ENCODE results near the gene CHRNB1. TPM values are rescaled to one million over a fixed set of nuclear protein-coding genes. Genes with fewer than 3 reads are reported as not detected.
"Not testable (repeated sequence)": the region's sequence is repeated elsewhere in the genome, so short reads cannot be mapped to it uniquely, and the experiment has no call there.

Gene CHRNB1
- polyA plus RNA-seq, 2 donors, result 7.0 to 7.4 TPM

DNA sequence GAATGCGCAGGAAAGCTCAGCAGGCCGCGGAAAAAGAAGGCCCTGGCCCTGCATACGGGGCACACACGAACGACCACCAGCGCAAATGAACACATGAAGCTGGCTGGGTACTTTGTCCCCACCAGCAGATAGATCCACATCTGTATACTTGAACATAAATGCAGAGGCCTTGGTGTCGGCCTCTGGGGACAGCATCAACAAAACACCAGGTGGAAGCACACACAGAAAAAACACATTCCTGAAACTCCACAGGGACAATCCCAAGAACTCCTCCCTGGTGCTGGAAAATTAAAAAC is 35.2 kb downstream of the CHRNB1 start:
- Histone ChIP-seq H3K4me1 (ENCODE audit: control insufficient read depth in 2 of 2, insufficient read depth in 2 of 2, low read length in 1 of 2) (peaks cover 12 to 34% of the 10 kb centered on the region in 2 donors), H3K27me3 (ENCODE audit: control insufficient read depth in 1 of 2, insufficient read depth in 2 of 2, low read length in 2 of 2) (no peaks in the 10 kb centered on the region), H3K9me3 (ENCODE audit: control insufficient read depth in 2 of 2, insufficient read depth in 1 of 2, low read depth in 1 of 2, low read length in 1 of 2) (no peaks in the 10 kb centered on the region), H3K36me3 (ENCODE audit: control insufficient read depth in 2 of 2, insufficient read depth in 2 of 2, low read length in 1 of 2) (no peaks in the 10 kb centered on the region), H3K4me3 (ENCODE audit: low read depth in 1 of 2, low read length in 2 of 2) (peak overlapping the region; percentile 72 to 91), H3K27ac (ENCODE audit: low read depth in 2 of 2, low read length in 1 of 2) (peak overlapping the region; percentile 96 to 100)
- WGBS, 2 donors, result 5 to 8% methylated on average over 8 of the region's 8 CpGs

DNA sequence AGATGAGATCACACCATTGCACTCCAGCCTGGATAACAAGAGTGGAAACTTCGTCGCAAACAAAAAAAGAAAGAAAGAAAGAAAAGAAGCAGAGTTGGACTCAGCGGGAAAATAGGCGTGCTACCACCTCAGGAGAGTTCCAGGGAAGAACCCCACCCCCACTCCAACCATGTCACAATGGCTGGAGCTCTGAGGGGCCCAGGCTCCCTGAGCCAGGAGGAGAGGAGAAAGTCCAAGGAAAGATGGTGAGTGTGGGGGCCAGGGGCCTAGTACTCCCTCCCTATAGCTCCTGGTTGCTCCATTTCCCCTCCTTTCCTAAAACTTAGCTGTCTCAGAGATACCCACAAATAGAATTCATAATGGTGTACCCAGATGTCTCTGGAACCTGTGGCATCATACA is 36.4 kb downstream of the CHRNB1 start, which contains the start of gene SLC35G6:
TSS of gene SLC35G6 (plus strand) at position 172 of the 400 bp plus-strand sequence. CDS start at position 243, 71 bp downstream.
- H3K27me3 ChIP-seq (ENCODE audit: control insufficient read depth in 1 of 2, insufficient read depth in 2 of 2, low read length in 2 of 2); H3K9me3 ChIP-seq (ENCODE audit: control insufficient read depth in 2 of 2, insufficient read depth in 1 of 2, low read depth in 1 of 2, low read length in 1 of 2); H3K4me3 ChIP-seq (ENCODE audit: low read depth in 1 of 2, low read length in 2 of 2); H3K36me3 ChIP-seq (ENCODE audit: control insufficient read depth in 2 of 2, insufficient read depth in 2 of 2, low read length in 1 of 2): not testable (repeated sequence)
- Histone ChIP-seq H3K27ac (ENCODE audit: low read depth in 2 of 2, low read length in 1 of 2) (peak within 1 kb of the TSS; percentile 96 to 100), H3K4me1 (ENCODE audit: control insufficient read depth in 2 of 2, insufficient read depth in 2 of 2, low read length in 1 of 2) (peaks cover 7 to 29% of the 10 kb centered on the region in 2 donors)
- WGBS, 2 donors, result 93% methylated on average over 4 of the region's 4 CpGs

DNA sequence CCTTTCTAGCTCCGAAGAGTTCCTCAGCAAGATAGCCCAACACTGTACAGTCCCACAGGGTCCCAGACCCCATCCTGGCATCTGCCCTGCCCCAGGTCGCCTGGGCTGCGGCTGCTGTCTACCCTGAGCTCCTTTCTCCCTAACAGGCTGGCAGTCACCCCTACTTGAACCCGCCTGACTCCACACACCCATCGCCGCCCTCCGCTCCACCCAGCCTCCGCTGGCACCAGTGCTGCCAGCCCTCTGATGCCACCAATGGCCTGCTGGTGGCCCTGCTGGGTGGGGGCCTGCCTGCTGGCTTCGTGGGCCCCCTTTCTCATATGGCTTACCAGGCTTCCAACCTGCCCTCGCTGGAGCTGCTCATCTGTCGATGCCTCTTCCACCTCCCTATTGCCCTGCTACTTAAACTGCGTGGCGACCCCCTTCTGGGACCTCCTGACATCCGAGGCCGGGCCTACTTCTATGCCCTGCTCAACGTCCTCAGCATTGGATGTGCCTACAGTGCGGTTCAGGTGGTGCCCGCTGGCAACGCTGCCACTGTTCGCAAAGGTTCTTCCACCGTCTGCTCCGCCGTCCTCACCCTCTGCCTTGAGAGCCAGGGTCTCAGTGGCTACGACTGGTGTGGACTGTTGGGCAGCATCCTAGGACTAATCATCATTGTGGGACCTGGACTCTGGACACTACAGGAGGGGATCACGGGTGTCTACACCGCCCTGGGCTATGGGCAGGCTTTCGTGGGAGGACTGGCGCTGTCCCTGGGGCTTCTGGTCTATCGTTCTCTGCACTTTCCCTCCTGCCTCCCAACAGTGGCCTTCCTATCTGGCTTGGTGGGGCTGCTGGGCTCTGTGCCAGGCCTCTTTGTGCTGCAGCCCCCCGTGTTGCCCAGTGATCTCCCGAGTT is 37.2 kb downstream of the CHRNB1 start:
- H3K4me3 ChIP-seq (ENCODE audit: low read depth in 1 of 2, low read length in 2 of 2); H3K27me3 ChIP-seq (ENCODE audit: control insufficient read depth in 1 of 2, insufficient read depth in 2 of 2, low read length in 2 of 2); H3K36me3 ChIP-seq (ENCODE audit: control insufficient read depth in 2 of 2, insufficient read depth in 2 of 2, low read length in 1 of 2); H3K9me3 ChIP-seq (ENCODE audit: control insufficient read depth in 2 of 2, insufficient read depth in 1 of 2, low read depth in 1 of 2, low read length in 1 of 2): not testable (repeated sequence)
- peak overlapping the region in 1 of 2 donors; percentile 100 for H3K27ac ChIP-seq (ENCODE audit: low read depth in 2 of 2, low read length in 1 of 2)
- H3K4me1 ChIP-seq (ENCODE audit: control insufficient read depth in 2 of 2, insufficient read depth in 2 of 2, low read length in 1 of 2), result peaks cover 3 to 22% of the 10 kb centered on the region in 2 donors
- 84 to 85% methylated on average over 31 of the region's 31 CpGs for WGBS, 2 donors

DNA sequence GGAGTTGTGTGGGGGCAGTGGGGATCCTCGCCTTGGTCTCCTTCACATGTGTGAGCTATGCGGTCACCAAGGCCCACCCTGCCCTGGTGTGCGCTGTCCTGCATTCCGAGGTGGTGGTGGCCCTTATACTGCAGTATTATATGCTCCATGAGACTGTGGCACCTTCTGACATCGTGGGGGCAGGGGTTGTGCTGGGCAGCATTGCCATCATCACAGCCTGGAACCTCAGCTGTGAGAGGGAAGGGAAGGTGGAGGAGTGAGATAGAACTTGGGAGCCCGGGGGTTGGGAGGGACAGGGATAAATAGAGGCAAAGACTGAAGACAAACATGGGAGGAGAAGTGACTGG is 37.9 kb downstream of the CHRNB1 start:
- peak overlapping the region; percentile 59 to 73 for H3K4me3 ChIP-seq (ENCODE audit: low read depth in 1 of 2, low read length in 2 of 2)
- peak overlapping the region; percentile 99 to 100 for H3K27ac ChIP-seq (ENCODE audit: low read depth in 2 of 2, low read length in 1 of 2)
- H3K27me3 ChIP-seq (ENCODE audit: control insufficient read depth in 1 of 2, insufficient read depth in 2 of 2, low read length in 2 of 2); H3K9me3 ChIP-seq (ENCODE audit: control insufficient read depth in 2 of 2, insufficient read depth in 1 of 2, low read depth in 1 of 2, low read length in 1 of 2); H3K36me3 ChIP-seq (ENCODE audit: control insufficient read depth in 2 of 2, insufficient read depth in 2 of 2, low read length in 1 of 2): not testable (repeated sequence)
- H3K4me1 ChIP-seq (ENCODE audit: control insufficient read depth in 2 of 2, insufficient read depth in 2 of 2, low read length in 1 of 2), result peaks cover 0 to 17% of the 10 kb centered on the region in 2 donors
- 66 to 71% methylated on average over 6 of the region's 6 CpGs for WGBS, 2 donors

DNA sequence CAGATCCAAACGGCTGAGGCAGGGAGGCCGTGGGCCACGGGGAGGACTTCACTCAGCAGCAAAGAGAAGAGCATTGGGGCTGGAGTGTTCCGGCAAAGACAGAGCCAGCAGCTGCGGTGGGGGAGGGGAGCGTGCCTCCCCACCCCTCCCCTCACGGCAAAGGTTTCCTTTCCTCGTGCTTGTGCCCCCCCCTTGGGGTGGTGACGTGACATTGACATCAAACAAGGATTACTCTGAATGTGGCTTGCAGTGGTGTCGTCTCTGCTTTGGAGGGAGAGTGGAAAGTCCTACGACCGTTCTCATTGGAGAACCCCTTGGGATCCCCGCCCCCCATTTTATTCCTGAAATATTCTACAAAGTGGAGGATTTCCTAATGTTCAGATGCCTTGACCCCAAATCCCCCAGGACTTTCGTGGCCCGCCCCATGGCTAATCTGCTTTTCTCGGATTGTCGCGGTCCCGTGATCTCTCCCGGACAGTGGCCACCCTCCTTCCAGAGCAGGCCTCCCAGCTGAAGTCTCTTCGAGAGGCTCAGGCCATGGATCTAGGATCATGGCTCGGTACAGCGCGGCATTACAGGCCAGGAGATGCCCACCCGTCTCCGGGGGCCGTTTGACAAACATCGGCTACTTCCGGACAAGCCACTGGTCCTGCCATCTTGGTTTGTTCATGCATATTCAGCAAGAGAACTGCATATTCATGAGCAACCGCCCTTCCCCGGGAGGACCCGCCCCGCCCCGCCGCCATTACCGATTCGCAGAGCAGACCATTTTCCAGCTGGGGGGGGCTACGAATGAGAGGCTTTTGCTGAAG is 38.6 kb downstream of the CHRNB1 start:
- 0 to 1% methylated on average over 38 of the region's 38 CpGs for WGBS, 2 donors
- Histone ChIP-seq H3K4me1 (ENCODE audit: control insufficient read depth in 2 of 2, insufficient read depth in 2 of 2, low read length in 1 of 2) (peaks cover 0 to 9% of the 10 kb centered on the region in 2 donors), H3K36me3 (ENCODE audit: control insufficient read depth in 2 of 2, insufficient read depth in 2 of 2, low read length in 1 of 2) (no peaks in the 10 kb centered on the region), H3K27ac (ENCODE audit: low read depth in 2 of 2, low read length in 1 of 2) (peak overlapping the region; percentile 99 to 100), H3K9me3 (ENCODE audit: control insufficient read depth in 2 of 2, insufficient read depth in 1 of 2, low read depth in 1 of 2, low read length in 1 of 2) (no peaks in the 10 kb centered on the region), H3K4me3 (ENCODE audit: low read depth in 1 of 2, low read length in 2 of 2) (peak overlapping the region; percentile 59 to 73), H3K27me3 (ENCODE audit: control insufficient read depth in 1 of 2, insufficient read depth in 2 of 2, low read length in 2 of 2) (no peaks in the 10 kb centered on the region)

DNA sequence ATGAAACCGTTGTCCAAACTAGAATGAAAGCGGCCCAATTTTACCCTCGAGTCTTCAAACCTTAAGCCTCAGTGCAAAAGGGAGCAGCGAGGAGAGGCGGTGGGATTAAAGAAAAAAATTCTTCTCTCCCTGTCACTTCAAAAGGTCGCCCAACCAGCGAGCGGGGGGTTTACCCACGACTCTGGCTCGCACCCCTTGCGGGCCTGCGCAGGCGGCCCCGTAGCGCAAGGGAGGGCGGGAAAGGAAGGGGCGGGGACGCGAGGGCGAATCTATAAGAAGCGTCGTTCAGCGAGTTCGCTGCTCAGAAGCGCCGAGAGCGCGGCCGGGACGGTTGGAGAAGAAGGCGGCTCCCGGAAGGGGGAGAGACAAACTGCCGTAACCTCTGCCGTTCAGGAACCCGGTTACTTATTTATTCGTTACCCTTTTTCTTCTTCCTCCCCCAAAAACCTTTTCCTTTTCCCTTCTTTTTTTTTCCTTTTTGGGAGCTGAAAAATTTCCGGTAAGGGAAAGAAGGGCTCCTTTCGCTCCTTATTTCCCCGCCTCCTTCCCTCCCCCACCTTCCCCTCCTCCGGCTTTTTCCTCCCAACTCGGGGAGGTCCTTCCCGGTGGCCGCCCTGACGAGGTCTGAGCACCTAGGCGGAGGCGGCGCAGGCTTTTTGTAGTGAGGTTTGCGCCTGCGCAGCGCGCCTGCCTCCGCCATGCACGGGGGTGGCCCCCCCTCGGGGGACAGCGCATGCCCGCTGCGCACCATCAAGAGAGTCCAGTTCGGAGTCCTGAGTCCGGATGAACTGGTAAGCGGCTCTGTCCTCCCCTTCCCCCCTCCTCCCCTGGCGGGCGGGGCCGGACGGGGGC is 39.4 kb downstream of the CHRNB1 start, which contains the start of gene POLR2A:
TSS of gene POLR2A (plus strand) at position 300 of the 852 bp plus-strand sequence.
- 0% methylated on average over 64 of the region's 64 CpGs for WGBS, 2 donors
- no peaks in the 10 kb centered on the region for H3K9me3 ChIP-seq (ENCODE audit: control insufficient read depth in 2 of 2, insufficient read depth in 1 of 2, low read depth in 1 of 2, low read length in 1 of 2)
- H3K27ac ChIP-seq (ENCODE audit: low read depth in 2 of 2, low read length in 1 of 2), result peak within 1 kb of the TSS; percentile 99 to 100
- H3K27me3 ChIP-seq (ENCODE audit: control insufficient read depth in 1 of 2, insufficient read depth in 2 of 2, low read length in 2 of 2), result no peaks in the 10 kb centered on the region
- peak within 1 kb of the TSS; percentile 59 to 73 for H3K4me3 ChIP-seq (ENCODE audit: low read depth in 1 of 2, low read length in 2 of 2)
- no peaks in the 10 kb centered on the region for H3K36me3 ChIP-seq (ENCODE audit: control insufficient read depth in 2 of 2, insufficient read depth in 2 of 2, low read length in 1 of 2)
- peaks cover 0 to 9% of the 10 kb centered on the region in 2 donors for H3K4me1 ChIP-seq (ENCODE audit: control insufficient read depth in 2 of 2, insufficient read depth in 2 of 2, low read length in 1 of 2)

DNA sequence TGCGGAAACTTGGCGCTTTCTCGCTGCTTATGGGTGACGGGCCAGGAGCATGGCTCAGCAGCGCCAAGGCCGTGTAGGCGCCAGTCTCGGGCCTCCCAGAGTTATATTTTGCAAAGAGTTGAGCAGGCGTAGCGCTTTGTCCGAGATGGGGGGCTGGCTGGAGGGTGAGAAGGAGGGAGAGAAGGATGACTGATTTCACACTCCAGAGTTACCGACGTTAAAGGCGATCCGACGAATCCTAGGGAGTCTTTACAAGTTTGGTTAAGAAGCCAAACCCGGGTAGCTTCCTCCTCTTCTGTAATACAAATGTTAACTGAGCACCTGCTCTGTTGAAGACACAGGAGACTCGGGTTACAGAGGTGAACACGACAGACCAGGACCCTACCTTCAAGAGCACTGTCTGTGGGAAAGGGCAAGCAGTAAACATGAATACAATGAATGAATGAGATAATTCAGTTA is 40.1 kb downstream of the CHRNB1 start:
- Histone ChIP-seq H3K36me3 (ENCODE audit: control insufficient read depth in 2 of 2, insufficient read depth in 2 of 2, low read length in 1 of 2) (no peaks in the 10 kb centered on the region), H3K4me3 (ENCODE audit: low read depth in 1 of 2, low read length in 2 of 2) (peak overlapping the region; percentile 59 to 71), H3K4me1 (ENCODE audit: control insufficient read depth in 2 of 2, insufficient read depth in 2 of 2, low read length in 1 of 2) (peaks cover 0 to 9% of the 10 kb centered on the region in 2 donors), H3K27ac (ENCODE audit: low read depth in 2 of 2, low read length in 1 of 2) (peak overlapping the region; percentile 99 to 100), H3K27me3 (ENCODE audit: control insufficient read depth in 1 of 2, insufficient read depth in 2 of 2, low read length in 2 of 2) (no peaks in the 10 kb centered on the region), H3K9me3 (ENCODE audit: control insufficient read depth in 2 of 2, insufficient read depth in 1 of 2, low read depth in 1 of 2, low read length in 1 of 2) (no peaks in the 10 kb centered on the region)
- WGBS, 2 donors, result 0% methylated on average over 19 of the region's 19 CpGs

DNA sequence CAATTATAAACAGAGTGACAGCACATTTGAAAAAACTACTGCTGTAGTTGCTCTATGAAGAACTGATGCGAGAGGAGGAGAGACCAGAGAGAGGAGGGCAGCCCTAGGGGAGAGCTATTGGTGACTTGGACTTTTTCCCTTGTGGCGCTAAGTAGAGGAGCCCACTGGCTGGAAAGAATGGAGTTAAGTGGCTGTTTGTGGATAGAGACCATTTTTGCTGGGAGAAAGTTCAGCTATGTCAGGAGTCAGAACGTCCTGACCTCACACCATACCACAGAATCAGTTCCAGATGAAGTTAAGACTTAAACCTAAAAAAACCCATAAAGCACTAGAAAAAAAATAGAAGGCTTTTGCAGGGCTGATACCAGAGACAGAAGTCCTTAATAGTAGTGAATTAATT is 41.3 kb downstream of the CHRNB1 start:
- no peak overlapping the region for H3K27ac ChIP-seq (ENCODE audit: low read depth in 2 of 2, low read length in 1 of 2)
- H3K9me3 ChIP-seq (ENCODE audit: control insufficient read depth in 2 of 2, insufficient read depth in 1 of 2, low read depth in 1 of 2, low read length in 1 of 2), result no peaks in the 10 kb centered on the region
- H3K27me3 ChIP-seq (ENCODE audit: control insufficient read depth in 1 of 2, insufficient read depth in 2 of 2, low read length in 2 of 2), result no peaks in the 10 kb centered on the region
- no peaks in the 10 kb centered on the region for H3K36me3 ChIP-seq (ENCODE audit: control insufficient read depth in 2 of 2, insufficient read depth in 2 of 2, low read length in 1 of 2)
- 24 to 33% methylated on average over 3 of the region's 3 CpGs for WGBS, 2 donors
- H3K4me3 ChIP-seq (ENCODE audit: low read depth in 1 of 2, low read length in 2 of 2), result peak overlapping the region in 1 of 2 donors; percentile 59
- peaks cover 0 to 9% of the 10 kb centered on the region in 2 donors for H3K4me1 ChIP-seq (ENCODE audit: control insufficient read depth in 2 of 2, insufficient read depth in 2 of 2, low read length in 1 of 2)

DNA sequence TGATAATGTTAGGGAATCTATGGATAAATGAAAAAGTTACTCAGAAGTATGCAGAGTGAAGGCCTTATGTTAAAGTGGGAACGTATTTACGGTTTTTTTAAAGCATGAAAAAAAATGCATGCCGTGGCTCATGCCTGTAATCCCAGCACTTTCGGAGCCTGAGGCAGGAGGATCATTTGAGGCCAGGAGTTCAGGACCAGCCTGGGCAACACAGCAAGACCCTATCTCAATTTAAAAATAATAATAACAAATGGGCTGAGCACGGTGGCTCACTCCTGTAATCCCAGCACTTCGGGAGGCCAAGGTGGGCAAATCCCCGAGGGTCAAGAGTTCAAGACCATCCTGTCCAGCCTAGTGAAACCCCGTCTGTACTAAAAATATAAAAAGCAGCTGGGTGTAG is 45.3 kb downstream of the CHRNB1 start:
- no peak overlapping the region for H3K27ac ChIP-seq (ENCODE audit: low read depth in 2 of 2, low read length in 1 of 2)
- H3K4me1 ChIP-seq (ENCODE audit: control insufficient read depth in 2 of 2, insufficient read depth in 2 of 2, low read length in 1 of 2), result peaks cover 0 to 4% of the 10 kb centered on the region in 2 donors
- no peaks in the 10 kb centered on the region for H3K9me3 ChIP-seq (ENCODE audit: control insufficient read depth in 2 of 2, insufficient read depth in 1 of 2, low read depth in 1 of 2, low read length in 1 of 2)
- H3K36me3 ChIP-seq (ENCODE audit: control insufficient read depth in 2 of 2, insufficient read depth in 2 of 2, low read length in 1 of 2), result peaks cover 0 to 9% of the 10 kb centered on the region in 2 donors
- no peak overlapping the region for H3K4me3 ChIP-seq (ENCODE audit: low read depth in 1 of 2, low read length in 2 of 2)
- WGBS, 2 donors, result 69 to 71% methylated on average over 8 of the region's 8 CpGs
- no peaks in the 10 kb centered on the region for H3K27me3 ChIP-seq (ENCODE audit: control insufficient read depth in 1 of 2, insufficient read depth in 2 of 2, low read length in 2 of 2)

All from esophagus (tissue), 2 donors.